ENCODE measurements around the gene INPP4B. TPM values are rescaled to one million over a fixed set of nuclear protein-coding genes. Genes with fewer than 3 reads are reported as not detected.
A peak's percentile ranks its signal among the peaks of the same experiment; 100 is the strongest.

INPP4B gene
- total RNA-seq, 2 experiments from 2014 or later, result 63.9 to 64.9 TPM

DNA sequence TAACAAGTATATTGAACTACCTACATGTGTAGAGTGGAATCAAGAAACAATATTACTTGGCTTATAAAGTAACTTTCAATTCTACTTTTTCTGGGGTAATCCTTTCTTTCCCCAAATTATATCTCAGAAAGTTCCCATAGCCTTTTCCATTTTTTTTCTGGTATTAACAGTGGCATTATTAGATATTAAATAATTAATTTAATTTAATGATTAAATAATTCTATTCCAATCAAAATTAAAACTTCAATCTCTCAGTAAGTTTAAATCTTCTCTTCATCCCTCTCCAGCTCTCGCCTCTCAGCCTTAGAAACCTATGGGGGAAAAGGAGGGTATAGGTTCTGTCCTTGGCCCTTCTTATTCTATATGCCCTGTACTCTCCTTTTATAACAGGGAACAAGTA lies 262.4 kb downstream of the INPP4B start:
- intact Hi-C loops (cut with micrococcal nuclease), result no loop called here
- Mint-ChIP-seq H3K27ac (no peak overlapping the region), H3K4me1 (ENCODE audit: low read depth) (peaks cover 66% of the 10 kb centered on the region), H3K4me3 (no peak overlapping the region), H3K36me3 (peaks cover 66% of the 10 kb centered on the region), H3K9me3 (no peaks in the 10 kb centered on the region), H3K27me3 (no peaks in the 10 kb centered on the region)
- no peak for DNase-seq
- CTCF ChIA-PET, result no interaction called here
- POLR2A ChIA-PET, result no interaction called here

DNA sequence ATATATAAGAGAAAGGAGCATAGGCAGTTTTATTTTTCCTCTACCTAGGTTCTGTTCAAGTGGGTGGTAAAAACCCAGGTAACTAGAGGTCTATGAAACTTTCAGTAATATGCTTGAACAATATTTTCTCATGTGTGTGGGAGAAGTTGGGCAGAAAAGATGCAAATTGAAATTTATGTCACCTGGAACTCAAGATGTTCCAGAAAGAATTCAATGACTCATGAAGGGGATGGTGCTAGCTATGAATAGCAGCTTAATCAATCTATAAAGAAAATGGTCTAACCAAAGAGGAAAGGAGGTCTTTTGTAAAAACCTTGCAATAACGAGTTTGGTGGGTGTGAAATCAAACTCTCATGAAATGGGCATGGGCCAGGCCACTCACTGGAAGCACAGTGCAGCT lies 263.8 kb downstream of the INPP4B start:
- POLR2A ChIA-PET, result interaction anchor here (1.0 kb wide), 2 partner anchors 8 to 15 kb away, joined by 3 to 7 read pairs; no protein-coding TSS in a partner anchor
- H3K4me1 Mint-ChIP-seq (ENCODE audit: low read depth), result peaks cover 79% of the 10 kb centered on the region
- CTCF ChIA-PET, result interaction anchor here (1.0 kb wide), 1 partner anchor 138 kb away, joined by 6 read pairs; no protein-coding TSS in a partner anchor
- H3K27ac Mint-ChIP-seq, result peak overlapping the region; percentile 80
- H3K36me3 Mint-ChIP-seq, result peaks cover 72% of the 10 kb centered on the region
- intact Hi-C loops (cut with micrococcal nuclease), result no loop called here
- peak overlapping the region; percentile 6 for H3K4me3 Mint-ChIP-seq
- no peaks in the 10 kb centered on the region for H3K9me3 Mint-ChIP-seq
- no peak for DNase-seq
- H3K27me3 Mint-ChIP-seq, result no peaks in the 10 kb centered on the region

DNA sequence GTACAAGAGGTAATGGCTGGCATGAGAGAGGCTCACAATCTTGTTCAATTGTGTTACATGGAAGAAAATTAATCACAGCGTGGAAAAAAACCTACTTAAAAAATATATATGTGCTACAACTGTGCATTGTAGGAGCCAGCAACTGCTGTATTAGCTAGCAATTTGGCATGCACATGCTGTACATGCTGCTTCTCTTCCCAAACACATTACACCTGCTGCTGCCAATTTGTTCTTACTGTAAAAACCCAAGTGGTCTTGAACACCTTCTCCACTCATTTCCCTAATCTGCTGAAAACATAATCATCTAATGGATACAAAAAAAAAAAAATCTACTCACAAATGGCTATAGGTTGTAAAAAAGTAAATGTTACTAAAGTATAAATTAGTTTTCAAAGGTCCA lies 264.2 kb downstream of the INPP4B start:
- ChIA-PET CTCF (interaction anchor here (1.0 kb wide), 1 partner anchor 138 kb away, joined by 6 read pairs; no protein-coding TSS in a partner anchor), POLR2A (interaction anchor here (1.0 kb wide), 2 partner anchors 8 to 14 kb away, joined by 3 to 7 read pairs; no protein-coding TSS in a partner anchor)
- intact Hi-C loops (cut with micrococcal nuclease), result no loop called here
- H3K36me3 Mint-ChIP-seq, result peaks cover 72% of the 10 kb centered on the region
- peak overlapping the region; percentile 80 for H3K27ac Mint-ChIP-seq
- H3K9me3 Mint-ChIP-seq, result no peaks in the 10 kb centered on the region
- no peaks in the 10 kb centered on the region for H3K27me3 Mint-ChIP-seq
- H3K4me3 Mint-ChIP-seq, result no peak overlapping the region
- H3K4me1 Mint-ChIP-seq (ENCODE audit: low read depth), result peaks cover 82% of the 10 kb centered on the region
- no peak for DNase-seq

DNA sequence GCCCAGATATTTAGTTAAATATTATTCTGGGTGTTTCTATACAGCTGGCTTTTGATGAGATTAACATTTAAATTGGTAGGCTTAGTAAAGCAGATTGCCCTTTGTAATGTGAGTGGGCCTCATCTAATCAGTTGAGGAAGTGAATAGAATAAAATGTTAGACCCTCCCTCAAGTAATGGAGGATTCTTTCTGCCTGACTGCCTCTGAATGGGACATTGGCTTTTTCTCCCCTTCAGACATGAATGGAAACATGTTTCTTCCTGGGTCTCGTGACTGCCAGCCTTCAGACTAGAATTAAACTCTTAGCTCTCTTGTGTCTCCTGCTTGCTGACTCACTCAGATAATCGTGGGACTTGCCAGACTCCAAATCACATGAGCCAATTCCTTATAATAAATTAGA lies 266.7 kb downstream of the INPP4B start:
- intact Hi-C loops (cut with micrococcal nuclease), result no loop called here
- Mint-ChIP-seq H3K27ac (peak overlapping the region; percentile 39), H3K4me3 (no peak overlapping the region), H3K9me3 (no peaks in the 10 kb centered on the region), H3K27me3 (no peaks in the 10 kb centered on the region), H3K36me3 (peaks cover 71% of the 10 kb centered on the region), H3K4me1 (ENCODE audit: low read depth) (peaks cover 78% of the 10 kb centered on the region)
- ChIA-PET POLR2A (no interaction called here), CTCF (no interaction called here)
- no peak for DNase-seq

DNA sequence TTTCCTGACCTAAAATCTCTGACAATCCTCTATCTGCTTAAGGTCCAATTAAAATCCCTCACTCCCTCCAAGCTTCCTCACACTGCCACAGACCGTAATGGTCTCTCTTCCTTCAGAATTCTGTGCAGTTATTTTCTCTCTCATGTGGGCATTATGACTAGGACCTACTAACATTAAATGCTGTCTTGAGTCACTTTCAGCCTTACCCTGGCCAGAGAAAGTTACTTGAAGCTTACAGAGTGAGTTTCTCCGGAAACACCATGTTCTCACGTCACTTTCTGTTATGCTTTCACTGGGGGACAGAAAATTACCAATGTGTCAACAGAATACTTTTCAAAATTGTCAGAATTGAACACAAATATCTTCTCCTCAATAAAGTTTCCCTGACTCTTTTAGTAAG lies 271.8 kb downstream of the INPP4B start:
- no peak for DNase-seq
- H3K27me3 Mint-ChIP-seq, result no peaks in the 10 kb centered on the region
- peak overlapping the region; percentile 88 for H3K27ac Mint-ChIP-seq
- peak overlapping the region; percentile 70 for H3K4me3 Mint-ChIP-seq
- ChIA-PET CTCF (interaction anchor here (0.6 to 1.2 kb wide), 6 partner anchors 15 to 448 kb away, joined by 3 read pairs; no protein-coding TSS in a partner anchor), POLR2A (interaction anchor here (1.0 to 1.6 kb wide), 8 partner anchors 8 to 280 kb away, joined by 3 to 6 read pairs (median 4); no protein-coding TSS in a partner anchor)
- peaks cover 75% of the 10 kb centered on the region for H3K36me3 Mint-ChIP-seq
- H3K9me3 Mint-ChIP-seq, result no peaks in the 10 kb centered on the region
- peaks cover 70% of the 10 kb centered on the region for H3K4me1 Mint-ChIP-seq (ENCODE audit: low read depth)
- intact Hi-C loops (cut with micrococcal nuclease), result loop anchor here (1.0 to 2.0 kb wide), 2 partner anchors 8 to 138 kb away; no protein-coding TSS in a partner anchor

DNA sequence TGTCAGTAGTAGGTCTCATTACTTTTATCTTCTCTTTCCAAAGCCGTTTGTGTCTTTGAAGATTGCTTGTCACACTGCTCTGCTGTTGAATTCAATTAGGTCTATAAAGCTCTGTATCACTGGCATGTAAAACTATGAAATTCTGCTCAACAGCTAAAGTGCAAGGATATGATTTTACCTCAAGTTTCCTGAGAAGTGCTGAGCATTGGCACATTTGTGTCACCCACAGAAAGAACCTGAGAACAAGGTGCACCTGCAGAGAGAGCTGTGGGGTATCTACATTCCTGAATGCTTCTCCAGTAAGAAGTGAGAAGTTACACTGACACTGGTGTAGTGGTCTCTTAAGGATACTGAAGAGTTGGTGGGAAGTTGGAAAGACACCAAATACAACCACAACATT lies 274.0 kb downstream of the INPP4B start:
- H3K27ac Mint-ChIP-seq, result peak overlapping the region; percentile 94
- H3K4me1 Mint-ChIP-seq (ENCODE audit: low read depth), result peaks cover 54% of the 10 kb centered on the region
- POLR2A ChIA-PET, result interaction anchor here (0.6 to 1.3 kb wide), 4 partner anchors 19 to 181 kb away, joined by 3 to 6 read pairs (median 4); no protein-coding TSS in a partner anchor
- peak overlapping the region; percentile 72 for H3K4me3 Mint-ChIP-seq
- intact Hi-C loops (cut with micrococcal nuclease), result no loop called here
- H3K9me3 Mint-ChIP-seq, result no peaks in the 10 kb centered on the region
- no peaks in the 10 kb centered on the region for H3K27me3 Mint-ChIP-seq
- CTCF ChIA-PET, result interaction anchor here (1.2 kb wide), 1 partner anchor 165 kb away, joined by 3 read pairs; no protein-coding TSS in a partner anchor
- H3K36me3 Mint-ChIP-seq, result peaks cover 73% of the 10 kb centered on the region
- DNase-seq, result no peak

DNA sequence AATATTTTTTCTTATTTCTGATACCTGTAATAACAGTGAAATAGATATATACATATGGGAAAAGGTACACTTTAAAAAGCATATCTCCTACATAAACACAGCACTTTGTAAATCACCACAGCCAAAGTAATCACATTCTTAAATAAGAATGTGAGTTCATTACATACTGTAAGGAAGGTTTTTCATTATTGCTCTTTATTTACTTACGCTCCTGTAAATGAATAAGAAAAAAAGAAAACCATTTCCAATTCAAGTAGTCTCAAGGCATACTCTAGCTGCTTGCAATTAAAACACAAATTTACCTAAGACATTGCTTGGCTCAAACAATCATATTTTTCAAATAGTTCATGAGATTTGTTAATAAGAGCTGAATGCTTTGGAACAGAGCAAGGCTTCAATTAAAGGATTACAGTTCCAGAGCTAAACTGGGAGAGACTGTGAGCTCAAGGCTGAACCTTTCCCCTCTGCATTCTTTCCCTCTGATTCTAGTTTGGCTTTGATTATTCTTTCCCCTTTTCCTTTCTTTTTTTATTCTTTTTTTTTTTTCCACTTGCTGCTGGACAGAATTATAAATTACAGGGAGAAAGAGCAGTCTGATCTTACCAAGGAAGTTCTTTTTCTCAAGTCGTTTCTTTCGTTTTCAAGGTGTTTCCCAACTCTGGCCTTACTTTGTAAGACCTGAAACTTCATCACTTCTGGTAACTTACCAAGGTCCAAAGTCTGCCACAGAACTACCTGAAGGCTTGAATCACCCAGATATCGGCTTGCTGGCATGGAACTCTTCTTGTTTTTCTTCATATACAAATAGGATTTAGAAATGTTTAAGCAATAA lies 278.3 kb downstream of the INPP4B start:
- POLR2A ChIA-PET, result interaction anchor here (0.7 to 6.0 kb wide), 22 partner anchors 10 to 303 kb away, joined by 3 to 116 read pairs (median 4); partner anchors contain the start of gene INPP4B
- no peaks in the 10 kb centered on the region for H3K27me3 Mint-ChIP-seq
- H3K36me3 Mint-ChIP-seq, result peaks cover 51% of the 10 kb centered on the region
- CTCF ChIA-PET, result interaction anchor here (0.6 to 3.9 kb wide), 19 partner anchors 11 to 302 kb away, joined by 3 to 21 read pairs (median 5); no protein-coding TSS in a partner anchor
- H3K9me3 Mint-ChIP-seq, result no peaks in the 10 kb centered on the region
- DNase-seq, result peak; percentile 39
- H3K27ac Mint-ChIP-seq, result peak overlapping the region; percentile 94
- intact Hi-C loops (cut with micrococcal nuclease), result loop anchor here (1.0 to 10.0 kb wide), 12 partner anchors 145 to 944 kb away; partner anchors contain the start of genes IL15, INPP4B, SMARCA5 and USP38
- H3K4me1 Mint-ChIP-seq (ENCODE audit: low read depth), result peaks cover 49% of the 10 kb centered on the region
- H3K4me3 Mint-ChIP-seq, result peak overlapping the region; percentile 79

DNA sequence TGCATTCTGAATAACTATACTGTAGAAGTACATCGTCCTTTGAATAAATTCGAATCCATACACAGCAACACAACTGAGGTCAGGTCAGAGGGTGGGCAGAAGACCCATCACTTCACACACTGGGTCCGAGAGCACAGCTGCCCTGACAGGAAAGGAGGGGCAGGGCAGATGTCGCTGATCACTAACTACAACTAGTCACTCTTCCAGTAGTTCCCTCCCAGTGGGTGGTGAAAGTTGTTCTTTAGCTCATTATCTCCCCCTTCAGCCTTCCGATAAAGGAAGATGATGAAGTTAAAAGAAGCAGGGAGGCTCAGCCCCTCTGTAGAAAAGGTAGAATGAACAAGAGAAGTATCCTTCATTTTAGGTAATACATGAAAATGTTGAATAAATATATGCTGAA lies 278.9 kb downstream of the INPP4B start:
- peak overlapping the region; percentile 79 for H3K4me3 Mint-ChIP-seq
- H3K27ac Mint-ChIP-seq, result peak overlapping the region; percentile 94
- H3K9me3 Mint-ChIP-seq, result no peaks in the 10 kb centered on the region
- peaks cover 51% of the 10 kb centered on the region for H3K36me3 Mint-ChIP-seq
- intact Hi-C loops (cut with micrococcal nuclease), result loop anchor here (1.0 to 10.0 kb wide), 12 partner anchors 146 to 945 kb away; partner anchors contain the start of genes IL15, INPP4B, SMARCA5 and USP38
- H3K27me3 Mint-ChIP-seq, result no peaks in the 10 kb centered on the region
- peak; percentile 75 for DNase-seq
- ChIA-PET POLR2A (interaction anchor here (0.7 to 6.0 kb wide), 25 partner anchors 9 to 302 kb away, joined by 3 to 116 read pairs (median 4); partner anchors contain the start of gene INPP4B), CTCF (interaction anchor here (0.6 to 3.9 kb wide), 20 partner anchors 11 to 302 kb away, joined by 3 to 21 read pairs (median 4); no protein-coding TSS in a partner anchor)
- peaks cover 52% of the 10 kb centered on the region for H3K4me1 Mint-ChIP-seq (ENCODE audit: low read depth)

DNA sequence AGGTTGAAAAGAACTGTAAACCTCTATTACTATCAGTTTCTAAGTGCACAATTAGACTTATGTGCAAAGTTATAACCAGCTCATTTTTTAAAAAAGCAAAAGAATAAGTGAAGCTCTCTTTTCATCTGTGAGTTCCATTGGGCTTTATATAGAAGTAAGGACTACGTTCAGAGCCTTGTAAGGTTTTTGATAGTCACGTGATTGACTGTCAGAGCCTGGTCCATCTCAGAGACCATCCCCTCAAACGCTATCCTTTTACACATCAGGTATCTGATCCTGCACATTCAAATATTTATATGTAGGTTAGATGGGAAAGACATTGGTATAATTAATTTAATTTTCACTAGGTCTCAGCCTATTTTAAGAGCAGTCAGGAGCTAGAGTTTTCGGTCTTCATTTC lies 279.3 kb downstream of the INPP4B start:
- no peak for DNase-seq
- peaks cover 48% of the 10 kb centered on the region for H3K36me3 Mint-ChIP-seq
- ChIA-PET CTCF (interaction anchor here (0.6 to 3.9 kb wide), 18 partner anchors 10 to 283 kb away, joined by 3 to 21 read pairs (median 4); no protein-coding TSS in a partner anchor), POLR2A (interaction anchor here (0.7 to 6.0 kb wide), 24 partner anchors 9 to 302 kb away, joined by 3 to 116 read pairs (median 4); partner anchors contain the start of gene INPP4B)
- H3K9me3 Mint-ChIP-seq, result no peaks in the 10 kb centered on the region
- peak overlapping the region; percentile 79 for H3K4me3 Mint-ChIP-seq
- H3K27me3 Mint-ChIP-seq, result no peaks in the 10 kb centered on the region
- intact Hi-C loops (cut with micrococcal nuclease), result loop anchor here (1.0 to 10.0 kb wide), 14 partner anchors 8 to 946 kb away; partner anchors contain the start of genes IL15, INPP4B, SMARCA5 and USP38
- H3K27ac Mint-ChIP-seq, result peak overlapping the region; percentile 94
- peaks cover 52% of the 10 kb centered on the region for H3K4me1 Mint-ChIP-seq (ENCODE audit: low read depth)

DNA sequence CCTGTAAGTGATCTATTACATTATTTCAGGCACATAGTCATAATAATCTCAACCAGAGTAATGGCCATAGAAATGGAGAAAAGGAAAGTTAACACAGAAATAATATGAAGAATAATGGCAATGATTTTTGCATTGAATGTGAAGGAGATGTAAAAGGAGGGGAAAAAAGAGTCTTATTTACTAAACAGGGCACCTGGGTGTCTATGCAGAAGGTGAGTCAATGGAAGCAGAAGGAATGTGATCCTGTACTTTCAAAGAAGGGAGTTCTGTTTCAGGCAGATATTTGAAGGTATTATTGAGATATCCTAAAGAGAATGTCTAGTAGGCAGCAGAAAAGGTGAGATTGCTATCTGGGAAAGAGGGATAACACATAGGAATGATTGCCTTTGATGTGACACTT lies 279.9 kb downstream of the INPP4B start:
- intact Hi-C loops (cut with micrococcal nuclease), result loop anchor here (1.0 to 10.0 kb wide), 11 partner anchors 8 to 946 kb away; partner anchors contain the start of genes IL15, INPP4B, SMARCA5 and USP38
- no peak for DNase-seq
- Mint-ChIP-seq H3K27me3 (no peaks in the 10 kb centered on the region), H3K9me3 (no peaks in the 10 kb centered on the region), H3K4me3 (peak overlapping the region; percentile 79), H3K36me3 (peaks cover 48% of the 10 kb centered on the region), H3K4me1 (ENCODE audit: low read depth) (peaks cover 51% of the 10 kb centered on the region), H3K27ac (peak overlapping the region; percentile 94)
- ChIA-PET POLR2A (interaction anchor here (0.6 to 6.0 kb wide), 12 partner anchors 8 to 218 kb away, joined by 3 to 116 read pairs (median 9); no protein-coding TSS in a partner anchor), CTCF (interaction anchor here (0.6 to 3.9 kb wide), 8 partner anchors 10 to 260 kb away, joined by 3 to 21 read pairs (median 11); no protein-coding TSS in a partner anchor)

DNA sequence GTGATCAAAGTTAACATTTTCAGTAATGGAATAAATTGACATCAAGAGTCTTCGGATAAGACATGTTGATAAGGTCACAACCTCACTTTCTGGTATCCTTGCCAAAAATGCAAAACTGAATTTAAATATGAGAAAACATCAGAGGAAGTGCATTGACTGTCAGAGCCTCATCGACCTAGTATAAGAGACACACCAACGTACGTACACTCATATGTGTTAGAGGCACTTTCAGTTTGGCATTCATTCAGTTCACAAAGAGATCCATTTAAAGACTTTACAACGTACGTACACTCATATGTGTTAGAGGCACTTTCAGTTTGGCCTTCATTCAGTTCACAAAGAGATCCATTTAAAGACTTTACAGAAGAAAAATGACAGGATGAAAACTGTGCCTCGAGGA lies 280.3 kb downstream of the INPP4B start:
- ChIA-PET CTCF (interaction anchor here (2.2 to 2.6 kb wide), 2 partner anchors 158 to 213 kb away, joined by 13 to 17 read pairs; no protein-coding TSS in a partner anchor), POLR2A (interaction anchor here (0.6 to 6.0 kb wide), 6 partner anchors 149 to 218 kb away, joined by 3 to 116 read pairs (median 11); no protein-coding TSS in a partner anchor)
- Mint-ChIP-seq H3K4me1 (ENCODE audit: low read depth) (peaks cover 48% of the 10 kb centered on the region), H3K36me3 (peaks cover 44% of the 10 kb centered on the region), H3K27ac (peak overlapping the region; percentile 94), H3K9me3 (no peaks in the 10 kb centered on the region), H3K27me3 (no peaks in the 10 kb centered on the region), H3K4me3 (peak overlapping the region; percentile 79)
- intact Hi-C loops (cut with micrococcal nuclease), result loop anchor here (1.0 to 10.0 kb wide), 14 partner anchors 9 to 947 kb away; partner anchors contain the start of genes IL15, INPP4B, SMARCA5 and USP38
- no peak for DNase-seq
